ENCODE measurements around the gene NID1.
A peak's percentile ranks its signal among the peaks of the same experiment; 100 is the strongest.

NID1 gene

DNA sequence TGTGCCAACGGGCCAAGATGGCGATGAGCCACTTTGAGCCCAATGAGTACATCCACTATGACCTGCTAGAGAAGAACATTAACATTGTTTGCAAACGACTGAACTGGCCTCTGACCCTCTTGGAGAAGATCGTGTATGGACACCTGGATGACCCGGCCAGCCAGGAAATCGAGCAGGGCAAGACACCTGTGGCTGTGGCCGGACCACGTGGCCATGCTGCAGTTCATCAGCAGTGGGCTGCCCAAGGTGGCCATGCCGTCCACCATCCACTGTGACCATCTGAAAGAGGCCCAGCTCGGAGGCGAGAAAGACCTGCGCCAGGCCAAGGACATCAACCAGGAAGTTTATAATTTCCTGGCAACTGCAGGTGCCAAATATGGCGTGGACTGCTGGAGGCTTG, 45.2 kb upstream of the NID1 start:
- H3K27me3 ChIP-seq (replicated peaks): no peaks in the 10 kb centered on the region
- in situ Hi-C loops (cut with HindIII; ENCODE audit: low pct_ligation_motif_present, low sequenced_read_pairs): loop anchor here (25.0 kb wide), 1 partner anchor 377 kb away; no protein-coding TSS in a partner anchor
- TF ChIP-seq, protein P1, sequence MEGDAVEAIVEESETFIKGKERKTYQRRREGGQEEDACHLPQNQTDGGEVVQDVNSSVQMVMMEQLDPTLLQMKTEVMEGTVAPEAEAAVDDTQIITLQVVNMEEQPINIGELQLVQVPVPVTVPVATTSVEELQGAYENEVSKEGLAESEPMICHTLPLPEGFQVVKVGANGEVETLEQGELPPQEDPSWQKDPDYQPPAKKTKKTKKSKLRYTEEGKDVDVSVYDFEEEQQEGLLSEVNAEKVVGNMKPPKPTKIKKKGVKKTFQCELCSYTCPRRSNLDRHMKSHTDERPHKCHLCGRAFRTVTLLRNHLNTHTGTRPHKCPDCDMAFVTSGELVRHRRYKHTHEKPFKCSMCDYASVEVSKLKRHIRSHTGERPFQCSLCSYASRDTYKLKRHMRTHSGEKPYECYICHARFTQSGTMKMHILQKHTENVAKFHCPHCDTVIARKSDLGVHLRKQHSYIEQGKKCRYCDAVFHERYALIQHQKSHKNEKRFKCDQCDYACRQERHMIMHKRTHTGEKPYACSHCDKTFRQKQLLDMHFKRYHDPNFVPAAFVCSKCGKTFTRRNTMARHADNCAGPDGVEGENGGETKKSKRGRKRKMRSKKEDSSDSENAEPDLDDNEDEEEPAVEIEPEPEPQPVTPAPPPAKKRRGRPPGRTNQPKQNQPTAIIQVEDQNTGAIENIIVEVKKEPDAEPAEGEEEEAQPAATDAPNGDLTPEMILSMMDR (IDR thresholded peaks at IDR 0.05; ENCODE audit: low read depth, low read length, missing control alignments): no peak
- H3K27ac ChIP-seq: no peak overlapping the region
- H3K4me3 ChIP-seq (ENCODE audit: low read depth, low read length): no peak overlapping the region
- H3K36me3 ChIP-seq (replicated peaks): no peaks in the 10 kb centered on the region
- DNase-seq: no peak

DNA sequence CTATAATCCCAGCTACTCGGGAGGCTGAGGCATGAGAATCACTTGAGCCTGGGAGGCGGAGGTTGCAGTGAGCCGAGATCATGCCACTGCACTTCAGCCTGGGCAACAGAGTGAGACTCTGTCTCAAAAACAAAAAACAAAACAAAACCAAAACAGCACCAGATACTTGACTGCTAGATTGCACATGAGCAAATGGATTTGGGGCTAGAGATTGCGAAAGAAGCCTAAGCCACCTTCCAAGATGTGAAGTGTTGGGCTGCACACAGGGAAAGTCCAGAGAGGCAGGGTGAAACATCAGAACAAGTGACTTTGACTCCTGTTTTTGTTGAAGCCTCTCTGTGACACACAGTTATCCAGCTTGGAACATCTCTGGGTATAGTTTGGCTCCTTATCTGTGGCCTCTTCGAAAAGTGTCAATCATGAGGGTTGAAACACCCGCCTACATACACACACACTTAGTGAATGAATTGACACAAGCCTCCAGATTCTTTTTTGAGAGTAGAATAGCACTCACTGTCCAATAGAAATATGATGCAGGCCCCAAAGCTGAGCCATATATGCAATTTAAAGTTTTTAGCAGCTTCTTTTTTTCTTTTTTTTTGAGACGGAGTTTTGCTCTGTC, 43.2 kb upstream of the NID1 start:
- DNase-seq: no peak
- TF ChIP-seq, protein P1 (IDR thresholded peaks at IDR 0.05; ENCODE audit: low read depth, low read length, missing control alignments): no peak
- in situ Hi-C loops (cut with HindIII; ENCODE audit: low pct_ligation_motif_present, low sequenced_read_pairs): loop anchor here (25.0 kb wide), 1 partner anchor 379 kb away; no protein-coding TSS in a partner anchor
- H3K36me3 ChIP-seq (replicated peaks): no peaks in the 10 kb centered on the region
- H3K27me3 ChIP-seq (replicated peaks): no peaks in the 10 kb centered on the region
- H3K4me3 ChIP-seq (ENCODE audit: low read depth, low read length): no peak overlapping the region
- H3K27ac ChIP-seq: no peak overlapping the region

DNA sequence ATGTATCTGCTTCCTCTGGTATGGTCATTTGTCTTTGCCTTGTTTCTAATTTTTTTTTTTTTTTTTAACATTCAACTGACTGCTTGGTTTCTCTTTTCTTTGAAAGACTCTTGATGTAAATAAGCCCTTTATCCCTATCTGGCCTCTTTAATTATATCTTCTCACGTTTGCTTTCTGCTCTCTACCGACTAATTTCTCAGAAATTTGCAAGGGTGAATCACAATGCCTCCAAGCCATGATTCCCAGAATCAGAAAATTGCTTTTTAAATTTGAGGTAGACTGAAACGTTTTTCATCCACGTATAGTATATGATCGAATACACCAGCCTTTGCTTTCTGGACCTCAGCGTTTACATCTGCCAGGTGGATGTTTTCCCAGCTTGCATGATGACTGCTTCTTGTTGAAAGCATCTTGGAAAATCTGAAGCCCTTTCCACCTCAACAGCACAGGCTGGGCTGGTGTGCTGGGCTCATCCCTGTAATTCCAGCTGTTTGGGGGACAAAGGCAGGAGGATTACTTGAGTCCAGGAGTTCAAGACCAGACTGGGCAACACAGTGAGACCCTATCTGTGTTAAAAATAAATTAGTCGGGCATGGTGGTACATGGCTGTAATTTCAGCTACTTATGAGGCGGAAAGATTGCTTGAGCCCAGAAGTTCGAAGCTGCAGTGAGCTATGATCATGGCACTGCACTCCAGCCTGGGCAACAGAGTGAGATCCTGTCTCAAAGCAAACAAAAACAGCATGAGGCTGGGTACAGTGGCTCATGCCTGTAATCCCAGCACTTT, 42.4 kb upstream of the NID1 start:
- H3K36me3 ChIP-seq (replicated peaks): no peaks in the 10 kb centered on the region
- in situ Hi-C loops (cut with HindIII; ENCODE audit: low pct_ligation_motif_present, low sequenced_read_pairs): loop anchor here (25.0 kb wide), 1 partner anchor 380 kb away; no protein-coding TSS in a partner anchor
- H3K27ac ChIP-seq: no peak overlapping the region
- H3K27me3 ChIP-seq (replicated peaks): no peaks in the 10 kb centered on the region
- TF ChIP-seq, protein P1 (IDR thresholded peaks at IDR 0.05; ENCODE audit: low read depth, low read length, missing control alignments): no peak
- H3K4me3 ChIP-seq (ENCODE audit: low read depth, low read length): no peak overlapping the region
- no peak for DNase-seq

DNA sequence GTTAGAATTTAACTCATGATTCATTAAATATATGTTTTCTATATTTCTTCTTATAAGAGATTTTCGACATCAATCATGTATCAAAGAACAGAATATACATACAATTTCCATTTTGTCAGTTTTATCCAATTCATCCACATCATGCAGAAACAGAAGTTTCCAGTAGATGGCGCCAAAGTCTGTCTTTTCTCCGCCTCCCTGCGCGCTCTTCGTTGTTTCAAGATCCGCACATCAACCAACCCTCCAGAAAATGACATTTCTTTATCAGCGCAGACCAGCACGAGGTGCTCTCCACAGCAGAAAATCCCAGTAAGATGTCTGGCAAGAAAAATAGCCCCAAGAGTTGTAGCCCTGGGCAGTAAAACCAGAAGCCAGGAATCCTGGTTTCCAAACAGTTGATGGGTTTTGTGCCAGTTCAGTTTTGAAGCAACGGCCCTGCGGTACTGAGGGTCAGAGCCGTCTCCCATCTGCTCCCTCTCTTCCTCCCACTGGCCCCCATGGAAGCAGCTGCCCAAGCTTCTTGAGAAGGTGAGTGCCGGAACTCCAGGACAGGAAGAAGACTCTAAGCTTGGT, 38.8 kb upstream of the NID1 start:
- in situ Hi-C loops (cut with HindIII; ENCODE audit: low pct_ligation_motif_present, low sequenced_read_pairs): loop anchor here (25.0 kb wide), 1 partner anchor 384 kb away; no protein-coding TSS in a partner anchor
- H3K4me3 ChIP-seq (ENCODE audit: low read depth, low read length): no peak overlapping the region
- no peak overlapping the region for H3K27ac ChIP-seq
- no peaks in the 10 kb centered on the region for H3K36me3 ChIP-seq (replicated peaks)
- TF ChIP-seq, protein P1 (IDR thresholded peaks at IDR 0.05; ENCODE audit: low read depth, low read length, missing control alignments): peak; percentile 76
- DNase-seq: peak; percentile 51
- H3K27me3 ChIP-seq (replicated peaks): no peaks in the 10 kb centered on the region

DNA sequence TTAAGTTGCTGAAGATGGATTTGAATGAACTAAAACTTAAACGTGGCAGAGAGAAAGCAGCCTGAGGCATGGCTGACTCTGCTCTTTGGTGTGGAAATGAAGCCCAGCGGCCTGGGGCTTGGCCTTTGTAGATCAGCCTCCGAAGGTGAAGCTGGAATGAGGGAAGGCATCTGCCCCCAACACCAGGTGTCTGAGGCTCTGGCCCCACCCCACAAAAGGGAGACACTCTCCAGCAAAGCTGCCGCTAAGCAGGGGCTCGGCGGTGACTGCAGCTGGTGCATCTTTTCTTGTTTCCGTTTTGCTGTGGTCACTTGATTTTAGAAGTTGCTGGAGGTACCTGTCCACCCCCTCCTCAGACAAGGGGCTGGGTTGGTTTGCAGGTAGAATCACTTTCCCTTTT, 38.2 kb upstream of the NID1 start:
- Histone ChIP-seq H3K4me3 (ENCODE audit: low read depth, low read length) (no peak overlapping the region), H3K27ac (no peak overlapping the region), H3K36me3 (replicated peaks) (no peaks in the 10 kb centered on the region), H3K27me3 (replicated peaks) (no peaks in the 10 kb centered on the region)
- TF ChIP-seq, protein P1 (IDR thresholded peaks at IDR 0.05; ENCODE audit: low read depth, low read length, missing control alignments): no peak
- in situ Hi-C loops (cut with HindIII; ENCODE audit: low pct_ligation_motif_present, low sequenced_read_pairs): loop anchor here (25.0 kb wide), 1 partner anchor 384 kb away; no protein-coding TSS in a partner anchor
- no peak for DNase-seq

All from brain microvascular endothelial cell (primary cell).